Liver (tissue), 3 donors: ENCODE results near the gene SMG6.

ENCODE experiments used
- ATF3 ChIP-seq: IDR thresholded peaks from 2 replicates; pipeline ENCODE4 v1.6.1; 2016; ENCODE audit warnings: antibody characterized with exemption
- EGR1 ChIP-seq, 2 donors: IDR thresholded peaks; 2 replicates each; pipeline ENCODE4 v1.6.1; 2016 to 2018; ENCODE audit warnings: antibody characterized with exemption in 2 of 2, low read depth in 2 of 2
- FOXA1 ChIP-seq: IDR thresholded peaks from 2 replicates; pipeline ENCODE4 v1.6.1; 2016; ENCODE audit warnings: antibody characterized with exemption
- HNF4G ChIP-seq: IDR thresholded peaks from 2 replicates; pipeline ENCODE4 v1.6.1; 2016; ENCODE audit warnings: antibody characterized with exemption
- JUND ChIP-seq, 2 donors: IDR thresholded peaks; 2 replicates each; pipeline ENCODE4 v1.6.1; 2016; ENCODE audit warnings: antibody characterized with exemption in 2 of 2
- MAX ChIP-seq: IDR thresholded peaks from 2 replicates; pipeline ENCODE4 v1.6.1; 2016; ENCODE audit warnings: antibody characterized with exemption
- NR2F2 ChIP-seq: IDR thresholded peaks from 2 replicates; pipeline ENCODE4 v1.6.1; 2016; ENCODE audit warnings: antibody characterized with exemption
- SP1 ChIP-seq: IDR thresholded peaks from 2 replicates; pipeline ENCODE4 v1.6.1; 2018; ENCODE audit warnings: antibody characterized with exemption, mild to moderate bottlenecking
- TAF1 ChIP-seq: conservative IDR thresholded peaks from 2 replicates; pipeline ENCODE4 v1.6.1; 2016; ENCODE audit warnings: antibody characterized with exemption, mild to moderate bottlenecking
- ZBTB33 ChIP-seq: IDR thresholded peaks from 2 replicates; pipeline ENCODE4 v1.6.1; 2016; ENCODE audit warnings: antibody characterized with exemption
- TF ChIP-seq, protein P1 (sequence below): fragments of 150-350 bp; IDR thresholded peaks from 2 replicates; pipeline ENCODE4 v1.5.1; 2017; ENCODE audit warnings: improper control_type of control experiment, low read depth, low read length; ENCODE audit not compliant: missing input control
- TF ChIP-seq, protein P2 (sequence below): IDR thresholded peaks from 2 replicates; pipeline ENCODE4 v1.6.1; 2016; ENCODE audit warnings: antibody characterized with exemption, mild to moderate bottlenecking
- donor health status: healthy.
- donor health status: healthy.

DNA sequence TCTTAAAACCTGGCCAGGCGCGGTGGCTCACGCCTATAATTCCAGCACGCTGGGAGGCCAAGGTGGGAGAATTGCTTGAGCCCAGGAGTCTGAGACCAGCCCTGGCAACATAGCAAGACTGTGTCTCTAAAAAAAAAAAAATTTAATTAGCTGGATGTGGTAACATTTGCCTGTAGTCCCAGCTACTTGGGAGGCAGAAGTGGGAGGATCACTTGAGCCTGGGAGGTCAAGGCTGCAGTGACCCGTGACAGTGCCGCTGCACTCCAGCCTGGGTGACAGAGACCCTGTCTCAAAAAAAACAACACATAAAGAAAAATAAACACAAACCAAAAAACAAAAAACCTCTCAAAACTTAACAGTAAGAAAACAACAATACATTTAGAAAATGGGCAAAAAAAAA, 106.3 kb downstream of the SMG6 start:
- no peak for TF ChIP-seq ATF3
- TF ChIP-seq, protein P1, sequence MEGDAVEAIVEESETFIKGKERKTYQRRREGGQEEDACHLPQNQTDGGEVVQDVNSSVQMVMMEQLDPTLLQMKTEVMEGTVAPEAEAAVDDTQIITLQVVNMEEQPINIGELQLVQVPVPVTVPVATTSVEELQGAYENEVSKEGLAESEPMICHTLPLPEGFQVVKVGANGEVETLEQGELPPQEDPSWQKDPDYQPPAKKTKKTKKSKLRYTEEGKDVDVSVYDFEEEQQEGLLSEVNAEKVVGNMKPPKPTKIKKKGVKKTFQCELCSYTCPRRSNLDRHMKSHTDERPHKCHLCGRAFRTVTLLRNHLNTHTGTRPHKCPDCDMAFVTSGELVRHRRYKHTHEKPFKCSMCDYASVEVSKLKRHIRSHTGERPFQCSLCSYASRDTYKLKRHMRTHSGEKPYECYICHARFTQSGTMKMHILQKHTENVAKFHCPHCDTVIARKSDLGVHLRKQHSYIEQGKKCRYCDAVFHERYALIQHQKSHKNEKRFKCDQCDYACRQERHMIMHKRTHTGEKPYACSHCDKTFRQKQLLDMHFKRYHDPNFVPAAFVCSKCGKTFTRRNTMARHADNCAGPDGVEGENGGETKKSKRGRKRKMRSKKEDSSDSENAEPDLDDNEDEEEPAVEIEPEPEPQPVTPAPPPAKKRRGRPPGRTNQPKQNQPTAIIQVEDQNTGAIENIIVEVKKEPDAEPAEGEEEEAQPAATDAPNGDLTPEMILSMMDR, result no peak
- TF ChIP-seq EGR1 (IDR thresholded peaks at IDR 0.05; ENCODE audit: low read depth in 2 of 2), result no peak
- no peak for TF ChIP-seq MAX
- no peak for TF ChIP-seq ZBTB33
- TF ChIP-seq FOXA1, result no peak
- TF ChIP-seq, protein P2, sequence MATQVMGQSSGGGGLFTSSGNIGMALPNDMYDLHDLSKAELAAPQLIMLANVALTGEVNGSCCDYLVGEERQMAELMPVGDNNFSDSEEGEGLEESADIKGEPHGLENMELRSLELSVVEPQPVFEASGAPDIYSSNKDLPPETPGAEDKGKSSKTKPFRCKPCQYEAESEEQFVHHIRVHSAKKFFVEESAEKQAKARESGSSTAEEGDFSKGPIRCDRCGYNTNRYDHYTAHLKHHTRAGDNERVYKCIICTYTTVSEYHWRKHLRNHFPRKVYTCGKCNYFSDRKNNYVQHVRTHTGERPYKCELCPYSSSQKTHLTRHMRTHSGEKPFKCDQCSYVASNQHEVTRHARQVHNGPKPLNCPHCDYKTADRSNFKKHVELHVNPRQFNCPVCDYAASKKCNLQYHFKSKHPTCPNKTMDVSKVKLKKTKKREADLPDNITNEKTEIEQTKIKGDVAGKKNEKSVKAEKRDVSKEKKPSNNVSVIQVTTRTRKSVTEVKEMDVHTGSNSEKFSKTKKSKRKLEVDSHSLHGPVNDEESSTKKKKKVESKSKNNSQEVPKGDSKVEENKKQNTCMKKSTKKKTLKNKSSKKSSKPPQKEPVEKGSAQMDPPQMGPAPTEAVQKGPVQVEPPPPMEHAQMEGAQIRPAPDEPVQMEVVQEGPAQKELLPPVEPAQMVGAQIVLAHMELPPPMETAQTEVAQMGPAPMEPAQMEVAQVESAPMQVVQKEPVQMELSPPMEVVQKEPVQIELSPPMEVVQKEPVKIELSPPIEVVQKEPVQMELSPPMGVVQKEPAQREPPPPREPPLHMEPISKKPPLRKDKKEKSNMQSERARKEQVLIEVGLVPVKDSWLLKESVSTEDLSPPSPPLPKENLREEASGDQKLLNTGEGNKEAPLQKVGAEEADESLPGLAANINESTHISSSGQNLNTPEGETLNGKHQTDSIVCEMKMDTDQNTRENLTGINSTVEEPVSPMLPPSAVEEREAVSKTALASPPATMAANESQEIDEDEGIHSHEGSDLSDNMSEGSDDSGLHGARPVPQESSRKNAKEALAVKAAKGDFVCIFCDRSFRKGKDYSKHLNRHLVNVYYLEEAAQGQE, result no peak
- no peak for TF ChIP-seq TAF1
- TF ChIP-seq HNF4G, result no peak
- no peak for TF ChIP-seq NR2F2
- no peak for TF ChIP-seq SP1
- no peak for TF ChIP-seq JUND (IDR thresholded peaks at IDR 0.05)
